ENCODE data around the gene CDK14.

The CDK14 gene

DNA sequence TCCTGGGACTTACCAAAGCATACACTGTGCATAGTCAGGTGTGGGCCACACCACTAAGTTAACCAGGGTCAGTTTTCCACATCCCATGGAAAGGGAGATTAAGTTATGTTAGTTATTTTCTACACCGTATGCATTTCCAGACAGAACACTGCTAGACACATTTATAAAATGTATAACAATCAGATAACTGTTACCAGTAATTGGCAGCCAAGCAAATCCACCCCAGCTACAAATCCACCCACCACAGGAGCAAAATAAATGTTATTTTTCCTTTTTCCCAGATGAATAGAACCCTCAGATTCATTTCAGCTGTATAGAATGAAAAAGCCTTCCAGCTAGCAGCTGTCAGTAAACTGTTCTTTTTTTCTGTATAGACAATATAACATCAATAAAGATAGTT is 411.2 kb downstream of the CDK14 start:
- no peak for TF ChIP-seq CTCF (IDR thresholded peaks at IDR 0.05)

DNA sequence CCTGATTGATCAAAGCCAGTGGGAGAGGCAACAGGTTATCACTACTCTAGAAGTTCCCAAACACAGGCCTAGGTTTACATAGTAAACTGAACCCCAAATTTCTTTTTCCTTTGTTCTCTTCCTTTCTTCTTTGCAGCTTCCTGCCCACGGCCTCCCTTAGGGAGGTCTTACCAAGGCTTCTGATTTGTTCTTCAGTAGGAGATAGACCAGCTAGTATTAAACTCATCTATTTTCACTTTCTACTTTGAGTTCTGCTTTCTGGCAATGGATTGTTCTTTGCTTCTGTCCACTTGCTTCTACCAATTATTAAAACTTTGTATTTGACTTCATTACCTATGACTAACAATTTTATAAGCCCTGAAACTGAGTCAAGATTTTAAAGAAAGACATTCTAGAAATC is 417.0 kb downstream of the CDK14 start:
- no peak for TF ChIP-seq CTCF (IDR thresholded peaks at IDR 0.05)

GRCh38 chr7:91019686-91020385 is 423.7 kb downstream of the CDK14 start:
- no peak for TF ChIP-seq CTCF (IDR thresholded peaks at IDR 0.05)

- no peak for TF ChIP-seq CTCF (IDR thresholded peaks at IDR 0.05)
Measured at GRCh38 chr7:91020636-91021385, 424.7 kb downstream of the CDK14 start.

GRCh38 chr7:91021956-91022355 is 425.8 kb downstream of the CDK14 start:
- TF ChIP-seq CTCF (IDR thresholded peaks at IDR 0.05) = no peak

- TF ChIP-seq CTCF (IDR thresholded peaks at IDR 0.05) = no peak
Measured at GRCh38 chr7:91025906-91026390, 429.8 kb downstream of the CDK14 start.

GRCh38 chr7:91029688-91030087 is 433.6 kb downstream of the CDK14 start:
- no peak for TF ChIP-seq CTCF (IDR thresholded peaks at IDR 0.05)

Measured in LNCAP (cell line).